Stimulated activated CD8-positive, alpha-beta memory T cell treated with anti-CD3 and anti-CD28 coated beads, Interleukin-15, amount 100 ng/mL, for 1 hour (primary cell): Measurements from ENCODE around the gene PLSCR5.

ENCODE experiments used
- DNase-seq: peaks from one replicate; pipeline ENCODE4 v3.0.0-alpha.2; 2020; ENCODE audit warnings: low read depth

PLSCR5 gene

DNA sequence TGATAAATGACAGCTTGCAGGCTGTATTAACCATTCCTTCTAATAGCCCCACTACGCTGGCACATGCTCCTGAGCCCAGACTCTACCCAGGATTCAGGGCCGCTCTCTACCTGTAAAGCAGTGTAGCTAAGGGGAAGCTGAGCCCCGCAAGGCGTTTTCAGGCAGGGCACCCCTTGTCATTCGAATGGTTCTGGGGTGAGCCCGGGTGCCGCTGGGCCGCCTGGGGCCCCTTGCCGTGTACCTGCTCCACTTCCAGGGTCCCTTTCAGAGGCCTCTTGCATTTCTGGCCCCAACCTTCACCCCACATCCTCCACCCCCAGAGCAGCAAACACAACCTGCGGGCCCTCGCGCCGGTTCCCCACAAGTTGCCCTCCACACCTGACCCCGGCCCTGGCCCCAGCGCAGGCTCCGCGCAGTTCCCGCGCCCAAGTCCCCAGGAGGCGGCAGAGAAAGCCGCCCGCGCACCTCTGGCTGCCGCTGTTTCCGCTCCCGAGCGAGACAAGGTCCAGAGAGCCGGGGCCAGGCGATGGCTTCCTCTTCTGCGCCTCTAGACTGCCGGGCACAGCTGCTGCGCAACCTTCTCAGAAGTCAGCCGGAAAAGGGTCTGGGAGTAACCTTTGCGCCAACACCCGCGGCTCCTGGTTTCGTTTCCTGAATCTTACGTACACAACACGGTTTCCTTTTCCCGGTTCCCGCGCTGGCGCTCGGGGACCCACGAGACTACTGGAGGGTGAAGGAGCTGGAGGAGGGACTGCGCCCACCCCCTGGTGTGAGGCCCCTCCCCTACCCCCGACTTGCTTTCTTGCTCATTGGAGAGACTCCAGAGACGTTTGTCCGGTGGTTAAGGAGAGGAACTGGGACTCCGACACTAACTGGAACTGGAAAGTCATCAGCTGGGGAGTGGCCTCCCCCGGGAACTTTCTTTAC, 60.9 kb downstream of the PLSCR5 start, which contains the start of gene PLSCR1:
TSS of gene PLSCR1 (minus strand) at position 606 of the 927 bp plus-strand sequence. CDS start 8,055 bp downstream, outside the sequence.
- peak; percentile 62 for DNase-seq

DNA sequence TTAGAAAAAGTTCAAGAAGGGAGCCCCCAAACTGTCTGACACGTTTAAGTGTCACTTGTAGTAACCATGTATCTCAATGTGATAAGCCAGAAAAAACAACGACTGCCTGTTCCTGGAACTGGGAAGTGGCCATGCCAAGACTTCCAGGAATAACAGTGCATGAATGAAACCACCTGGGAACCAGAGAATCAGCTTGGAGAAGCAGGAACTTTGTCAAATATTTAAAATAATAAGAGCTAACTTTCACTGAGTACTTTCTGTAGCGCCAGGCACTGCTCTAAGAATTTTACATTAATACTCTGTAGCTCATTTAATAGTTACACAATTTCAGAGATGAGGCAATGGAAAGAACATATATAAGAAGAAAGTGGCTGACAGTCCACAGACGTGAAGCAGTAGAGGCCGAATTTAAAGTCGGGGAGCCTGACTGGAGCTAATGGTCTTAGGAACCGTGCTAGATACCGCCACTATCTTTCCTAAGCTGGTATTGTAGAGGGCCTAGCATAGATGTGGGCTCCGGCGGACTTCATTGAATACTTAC, 61.6 kb downstream of the PLSCR5 start:
- no peak for DNase-seq

DNA sequence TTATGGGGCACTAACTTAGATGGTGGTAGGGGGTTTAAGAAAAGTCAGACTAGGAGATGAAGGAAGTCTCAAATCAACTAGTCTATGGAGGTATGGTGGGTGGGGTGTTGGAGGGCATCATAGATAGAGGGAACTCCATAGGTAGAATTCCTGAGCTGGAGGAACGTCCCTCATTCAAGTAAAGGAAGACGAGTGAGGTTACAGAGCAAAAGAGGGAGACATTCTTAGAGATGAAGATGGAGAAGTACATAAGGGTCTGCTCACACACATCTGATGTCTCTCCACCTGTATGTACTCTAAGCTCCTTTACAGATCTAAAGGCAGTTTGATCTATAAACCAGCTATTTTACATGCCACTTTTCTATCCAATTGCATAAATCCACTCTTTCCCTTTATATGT, 62.2 kb downstream of the PLSCR5 start:
- DNase-seq, result no peak

DNA sequence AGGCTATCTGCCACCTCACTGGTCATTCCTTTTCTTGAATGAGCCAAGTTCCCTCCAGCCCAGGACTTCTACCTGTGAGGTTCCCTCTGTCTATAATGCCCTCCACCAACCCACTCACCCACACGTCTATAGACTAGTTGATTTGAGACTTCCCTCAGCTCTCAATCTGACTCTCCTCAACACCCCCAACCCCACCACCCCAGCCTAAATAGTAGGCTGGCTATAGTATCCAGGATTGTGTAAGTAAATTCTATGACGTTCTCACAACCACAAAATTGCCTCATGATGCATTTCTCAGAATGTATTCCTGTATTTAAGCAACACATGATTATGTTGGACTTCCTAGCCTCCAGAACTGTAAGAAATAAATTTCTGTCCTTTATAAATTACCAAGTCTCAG, 63.0 kb downstream of the PLSCR5 start:
- DNase-seq, result no peak

DNA sequence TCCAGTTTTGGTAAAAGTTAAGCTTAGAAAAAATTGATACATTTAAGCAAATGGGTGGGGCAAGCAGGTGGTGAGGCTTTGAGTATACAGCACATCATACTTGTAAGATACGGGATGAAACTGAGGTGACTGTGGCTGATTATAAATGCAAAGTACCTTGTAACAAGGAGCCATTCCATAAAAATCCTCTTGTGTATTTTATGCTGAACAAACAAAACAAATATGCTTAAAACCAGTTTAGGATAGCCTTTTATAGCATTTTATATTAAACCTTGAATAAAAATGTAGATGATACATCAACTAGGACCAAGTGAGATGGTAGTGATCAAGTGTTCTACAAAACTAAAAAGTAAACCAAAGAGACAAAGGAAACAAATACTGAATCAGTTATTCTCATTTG, 64.2 kb downstream of the PLSCR5 start:
- no peak for DNase-seq

DNA sequence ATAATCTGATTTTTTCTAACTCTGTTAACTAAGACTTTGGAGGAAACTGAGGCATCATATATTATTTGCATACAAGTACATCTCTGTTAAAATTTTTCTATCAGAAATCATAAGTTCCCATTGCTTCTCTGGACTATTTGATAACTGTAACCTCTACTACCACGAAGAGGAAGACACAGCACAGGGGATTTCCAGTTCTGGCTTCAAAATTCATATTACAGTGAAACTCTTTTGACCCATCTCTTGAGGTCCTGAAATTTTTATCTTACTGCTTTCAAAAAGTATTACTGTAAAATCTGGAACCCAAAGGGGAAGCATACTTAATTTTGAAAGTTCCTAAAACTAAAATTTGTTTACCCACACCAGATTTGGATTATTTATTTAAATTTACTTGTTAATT, 64.9 kb downstream of the PLSCR5 start:
- no peak for DNase-seq

DNA sequence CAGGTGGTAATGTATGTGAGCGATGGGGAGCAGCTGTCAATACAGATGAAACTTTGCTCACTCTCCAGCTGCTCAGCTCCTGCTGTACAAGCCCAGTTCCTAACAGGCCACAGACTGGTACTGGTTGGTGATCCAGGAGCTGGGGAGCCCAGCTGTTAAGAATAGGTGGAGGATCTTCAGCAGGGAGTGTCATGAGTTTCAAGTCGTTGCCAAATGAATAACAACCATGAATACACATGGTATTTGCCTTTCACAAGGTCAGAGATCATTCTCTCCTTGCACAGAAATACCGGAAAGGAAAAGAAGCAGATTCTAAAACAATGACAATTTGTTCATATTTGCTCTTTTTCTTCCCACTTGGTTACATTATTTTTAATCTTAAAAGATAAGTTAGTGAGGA, 65.8 kb downstream of the PLSCR5 start:
- no peak for DNase-seq

DNA sequence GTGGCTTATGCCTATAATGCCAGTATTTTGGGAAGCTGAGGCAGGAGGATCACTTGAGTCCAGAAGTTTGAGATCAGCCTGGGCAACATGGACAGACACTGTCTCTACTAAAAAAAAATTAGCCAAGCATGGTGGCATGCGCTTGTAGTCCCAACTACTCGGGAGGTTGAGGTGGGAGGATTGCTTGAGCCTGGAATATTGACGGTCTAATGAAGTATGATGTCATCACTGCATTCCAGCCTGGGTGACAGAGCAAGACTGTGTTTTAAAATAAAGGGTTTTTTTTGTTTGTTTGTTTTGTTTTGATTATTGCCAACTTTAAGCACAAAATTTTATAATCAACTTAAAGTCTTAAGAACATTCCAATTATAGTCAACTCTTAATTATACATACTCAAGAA, 67.5 kb downstream of the PLSCR5 start:
- no peak for DNase-seq

DNA sequence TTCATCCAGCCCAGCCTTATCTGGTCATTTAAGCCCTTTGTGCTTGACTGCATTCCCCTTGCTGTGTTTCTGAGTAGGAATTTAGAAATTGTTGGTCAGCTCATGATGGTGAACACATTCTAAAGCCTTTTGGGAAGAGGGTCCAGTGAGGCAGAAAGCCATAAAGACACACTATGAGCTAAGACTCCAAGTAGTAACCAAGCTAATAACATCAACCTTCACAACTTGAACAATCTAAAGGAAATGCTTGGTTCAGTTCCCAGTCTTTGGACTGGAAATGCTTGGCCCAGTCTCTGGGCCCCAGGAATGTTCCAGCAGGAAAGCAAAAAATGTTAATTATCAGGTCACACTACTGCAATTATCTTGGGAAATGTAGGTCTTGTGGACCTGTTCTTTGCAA, 68.5 kb downstream of the PLSCR5 start:
- no peak for DNase-seq
